Skin epidermis (tissue), 12 donors: Measurements from ENCODE around the gene PSMD2.

ENCODE experiments used
- H3K27ac ChIP-seq, 21 experiments: fragments of 200-600 bp; sonication (generic) in 11 of 21; one replicate each; pipeline ENCODE4 v1.5.0; 2020; ENCODE audit warnings: mild to moderate bottlenecking in 3 of 21, inconsistent platforms in 2 of 21, moderate library complexity in 2 of 21
- H3K4me3 ChIP-seq, 7 experiments: fragments of 200-600 bp; sonication (generic) in 2 of 7; one replicate each; pipeline ENCODE4 v1.5.0; 2020; ENCODE audit warnings: inconsistent platforms in 2 of 7, mild to moderate bottlenecking in 2 of 7, moderate library complexity in 1 of 7

PSMD2 gene

GRCh38 chr3:184350618-184351017 lies 51.6 kb downstream of the PSMD2 start:
- no peak overlapping the region for H3K27ac ChIP-seq
- H3K4me3 ChIP-seq: no peak overlapping the region

- Histone ChIP-seq H3K4me3 (no peak overlapping the region), H3K27ac (no peak overlapping the region)
Observed at GRCh38 chr3:184351511-184352148, 52.6 kb downstream of the PSMD2 start.

- Histone ChIP-seq H3K4me3 (no peak overlapping the region), H3K27ac (no peak overlapping the region)
Observed at GRCh38 chr3:184352149-184352785, 53.2 kb downstream of the PSMD2 start.

- no peak overlapping the region for H3K4me3 ChIP-seq
- no peak overlapping the region for H3K27ac ChIP-seq
Observed at GRCh38 chr3:184352897-184353545, 54.0 kb downstream of the PSMD2 start.

GRCh38 chr3:184353546-184353941 lies 54.5 kb downstream of the PSMD2 start:
- Histone ChIP-seq H3K27ac (no peak overlapping the region), H3K4me3 (no peak overlapping the region)

- no peak overlapping the region for H3K4me3 ChIP-seq
- H3K27ac ChIP-seq: no peak overlapping the region
Observed at GRCh38 chr3:184354121-184354728, 55.2 kb downstream of the PSMD2 start.

GRCh38 chr3:184354754-184355153 lies 55.7 kb downstream of the PSMD2 start:
- no peak overlapping the region for H3K27ac ChIP-seq
- H3K4me3 ChIP-seq: no peak overlapping the region

GRCh38 chr3:184355261-184356040 lies 56.4 kb downstream of the PSMD2 start:
- Histone ChIP-seq H3K27ac (no peak overlapping the region), H3K4me3 (no peak overlapping the region)

- no peak overlapping the region for H3K27ac ChIP-seq
- no peak overlapping the region for H3K4me3 ChIP-seq
Observed at GRCh38 chr3:184357248-184358123, 58.4 kb downstream of the PSMD2 start.

- no peak overlapping the region for H3K27ac ChIP-seq
Observed at GRCh38 chr3:184358124-184358767, 59.2 kb downstream of the PSMD2 start.

More at GRCh38 chr3:184358124-184358767, 59.2 kb downstream of the PSMD2 start:
- H3K4me3 ChIP-seq: no peak overlapping the region
